HEK293 (cell line): ENCODE measurements around the gene OLA1.

Experiments
- CTCF ChIA-PET: fragments of 350-600 bp; formaldehyde crosslinking; extraction: SDS; loops from one replicate; lab custom pipeline; 2021; ENCODE audit warnings: antibody characterized with exemption; lab: Yijun Ruan, JAX
- POLR2A ChIA-PET: fragments of 300-600 bp; formaldehyde crosslinking; extraction: SDS; loops from one replicate; lab custom pipeline; 2020; ENCODE audit warnings: antibody characterized with exemption, inconsistent platforms; lab: Yijun Ruan, JAX
- H3K27ac ChIP-seq: fragments of 200-500 bp; sonication (Bioruptor generic); 2 replicates; pipeline ENCODE4 v1.5.1; 2014; ENCODE audit warnings: low read depth, low read length, control low read depth, inconsistent platforms; ENCODE audit errors: extremely low read depth
- H3K36me3 ChIP-seq, 2 experiments: fragments of 200-500 bp in 1 of 2; sonication (Bioruptor generic) in 1 of 2; 1 replicate in 1 of 2; 2 replicates in 1 of 2; pipeline ENCODE4 v1.5.1; 2014 to 2017; ENCODE audit warnings: inconsistent platforms in 2 of 2, low read length in 2 of 2; ENCODE audit not compliant: control insufficient read depth in 2 of 2, insufficient read depth in 1 of 2
- H3K4me1 ChIP-seq: fragments of 200-500 bp; sonication (Bioruptor generic); 2 replicates; pipeline ENCODE4 v1.5.1; 2014; ENCODE audit warnings: mild to moderate bottlenecking, low read length, inconsistent platforms; ENCODE audit not compliant: control insufficient read depth, insufficient read depth
- H3K4me3 ChIP-seq: 2 replicates; pipeline ENCODE4 v1.5.1; 2011; ENCODE audit warnings: low read depth, mild to moderate bottlenecking, control low read depth, low read length, moderate library complexity
- H3K9me3 ChIP-seq: fragments of 200-500 bp; sonication (Bioruptor generic); 2 replicates; pipeline ENCODE4 v1.5.1; 2014; ENCODE audit warnings: low read depth, low read length, inconsistent platforms; ENCODE audit not compliant: control insufficient read depth, insufficient read depth
- FEZF1 ChIP-seq: fragments of 450-650 bp; formaldehyde crosslinking; IDR thresholded peaks from 2 replicates; pipeline ENCODE4 v1.5.1; 2016; ENCODE audit warnings: missing biosample characterization, missing genetic modification characterization
- GLI4 ChIP-seq: fragments of 450-650 bp; formaldehyde crosslinking; IDR thresholded peaks from 2 replicates; pipeline ENCODE4 v1.5.1; 2016; ENCODE audit warnings: missing biosample characterization, missing genetic modification characterization
- SETDB1 ChIP-seq: IDR thresholded peaks from one replicate; pipeline ENCODE4 v1.6.1; 2017; ENCODE audit warnings: mild to moderate bottlenecking, low read length, moderate library complexity, mixed read lengths; ENCODE audit not compliant: insufficient read length
- SP3 ChIP-seq: fragments of 450-650 bp; formaldehyde crosslinking; IDR thresholded peaks from 2 replicates; pipeline ENCODE4 v1.5.1; 2016; ENCODE audit warnings: missing biosample characterization, missing genetic modification characterization
- ZNF169 ChIP-seq: fragments of 450-650 bp; formaldehyde crosslinking; IDR thresholded peaks from 2 replicates; pipeline ENCODE4 v1.5.1; 2016; ENCODE audit warnings: missing biosample characterization, missing genetic modification characterization
- ZNF175 ChIP-seq: fragments of 450-650 bp; formaldehyde crosslinking; IDR thresholded peaks from 2 replicates; pipeline ENCODE4 v1.5.1; 2016; ENCODE audit warnings: missing biosample characterization, missing genetic modification characterization
- ZNF19 ChIP-seq: fragments of 450-650 bp; formaldehyde crosslinking; IDR thresholded peaks from 2 replicates; pipeline ENCODE4; 2016; ENCODE audit warnings: missing biosample characterization, missing genetic modification characterization, low read depth
- ZNF549 ChIP-seq: fragments of 450-650 bp; IDR thresholded peaks from 2 replicates; pipeline ENCODE4 v1.5.1; 2018; ENCODE audit warnings: missing biosample characterization, missing genetic modification characterization, mild to moderate bottlenecking, inconsistent platforms, moderate library complexity
- ZNF626 ChIP-seq: fragments of 450-650 bp; sonication (Bioruptor Pico); formaldehyde crosslinking; IDR thresholded peaks from 2 replicates; pipeline ENCODE4 v1.5.1; 2018; ENCODE audit warnings: missing biosample characterization, missing genetic modification characterization, inconsistent platforms
- ZNF658 ChIP-seq: fragments of 450-650 bp; formaldehyde crosslinking; IDR thresholded peaks from 2 replicates; pipeline ENCODE4; 2016; ENCODE audit warnings: missing biosample characterization, missing genetic modification characterization
- ZSCAN30 ChIP-seq: fragments of 450-650 bp; IDR thresholded peaks from 2 replicates; pipeline ENCODE4 v1.5.1; 2018; ENCODE audit warnings: missing biosample characterization, mild to moderate bottlenecking, missing genetic modification characterization, moderate library complexity
- TF ChIP-seq, protein P1 (sequence below): fragments of 450-650 bp; formaldehyde crosslinking; conservative IDR thresholded peaks from 2 replicates; pipeline ENCODE4 v1.5.1; 2016; ENCODE audit warnings: low read depth, missing biosample characterization, missing genetic modification characterization
- TF ChIP-seq, protein P2 (sequence below): fragments of 450-650 bp; formaldehyde crosslinking; IDR thresholded peaks from 2 replicates; pipeline ENCODE4; 2016; ENCODE audit warnings: missing biosample characterization, missing genetic modification characterization
- TF ChIP-seq, protein P3 (sequence below): IDR thresholded peaks from 2 replicates; pipeline ENCODE4 v1.6.1; 2011; ENCODE audit warnings: mild to moderate bottlenecking, low read depth, low read length, borderline replicate concordance
- TF ChIP-seq, protein P4 (sequence below): fragments of 450-650 bp; IDR thresholded peaks from 2 replicates; pipeline ENCODE4 v1.5.1; 2018; ENCODE audit warnings: missing biosample characterization, mild to moderate bottlenecking, missing genetic modification characterization
- TF ChIP-seq, protein P5 (sequence below): fragments of 450-650 bp; formaldehyde crosslinking; IDR thresholded peaks from 2 replicates; pipeline ENCODE4 v1.5.1; 2016; ENCODE audit warnings: missing biosample characterization, missing genetic modification characterization

The OLA1 gene

DNA sequence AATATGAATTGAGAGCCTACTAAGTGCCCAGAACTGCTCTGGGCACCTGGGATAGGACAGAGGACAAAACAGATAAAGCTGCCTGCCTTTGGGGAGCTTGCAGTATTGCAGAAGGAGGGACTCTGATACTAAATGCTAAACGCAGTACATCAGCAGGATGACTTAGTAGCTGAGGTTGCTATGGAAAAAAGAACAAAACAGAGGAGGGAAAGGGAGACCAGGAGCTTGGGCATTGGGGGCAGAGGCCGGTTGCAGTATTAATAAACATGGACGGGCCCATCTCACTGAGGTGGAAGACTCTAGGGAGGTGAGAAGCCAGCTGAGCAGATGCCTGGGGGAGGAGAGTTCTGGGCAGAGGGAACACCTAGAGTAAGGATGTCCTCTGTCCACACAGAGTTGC is 217.1 kb downstream of the OLA1 start (continued):
- TF ChIP-seq, protein P1, sequence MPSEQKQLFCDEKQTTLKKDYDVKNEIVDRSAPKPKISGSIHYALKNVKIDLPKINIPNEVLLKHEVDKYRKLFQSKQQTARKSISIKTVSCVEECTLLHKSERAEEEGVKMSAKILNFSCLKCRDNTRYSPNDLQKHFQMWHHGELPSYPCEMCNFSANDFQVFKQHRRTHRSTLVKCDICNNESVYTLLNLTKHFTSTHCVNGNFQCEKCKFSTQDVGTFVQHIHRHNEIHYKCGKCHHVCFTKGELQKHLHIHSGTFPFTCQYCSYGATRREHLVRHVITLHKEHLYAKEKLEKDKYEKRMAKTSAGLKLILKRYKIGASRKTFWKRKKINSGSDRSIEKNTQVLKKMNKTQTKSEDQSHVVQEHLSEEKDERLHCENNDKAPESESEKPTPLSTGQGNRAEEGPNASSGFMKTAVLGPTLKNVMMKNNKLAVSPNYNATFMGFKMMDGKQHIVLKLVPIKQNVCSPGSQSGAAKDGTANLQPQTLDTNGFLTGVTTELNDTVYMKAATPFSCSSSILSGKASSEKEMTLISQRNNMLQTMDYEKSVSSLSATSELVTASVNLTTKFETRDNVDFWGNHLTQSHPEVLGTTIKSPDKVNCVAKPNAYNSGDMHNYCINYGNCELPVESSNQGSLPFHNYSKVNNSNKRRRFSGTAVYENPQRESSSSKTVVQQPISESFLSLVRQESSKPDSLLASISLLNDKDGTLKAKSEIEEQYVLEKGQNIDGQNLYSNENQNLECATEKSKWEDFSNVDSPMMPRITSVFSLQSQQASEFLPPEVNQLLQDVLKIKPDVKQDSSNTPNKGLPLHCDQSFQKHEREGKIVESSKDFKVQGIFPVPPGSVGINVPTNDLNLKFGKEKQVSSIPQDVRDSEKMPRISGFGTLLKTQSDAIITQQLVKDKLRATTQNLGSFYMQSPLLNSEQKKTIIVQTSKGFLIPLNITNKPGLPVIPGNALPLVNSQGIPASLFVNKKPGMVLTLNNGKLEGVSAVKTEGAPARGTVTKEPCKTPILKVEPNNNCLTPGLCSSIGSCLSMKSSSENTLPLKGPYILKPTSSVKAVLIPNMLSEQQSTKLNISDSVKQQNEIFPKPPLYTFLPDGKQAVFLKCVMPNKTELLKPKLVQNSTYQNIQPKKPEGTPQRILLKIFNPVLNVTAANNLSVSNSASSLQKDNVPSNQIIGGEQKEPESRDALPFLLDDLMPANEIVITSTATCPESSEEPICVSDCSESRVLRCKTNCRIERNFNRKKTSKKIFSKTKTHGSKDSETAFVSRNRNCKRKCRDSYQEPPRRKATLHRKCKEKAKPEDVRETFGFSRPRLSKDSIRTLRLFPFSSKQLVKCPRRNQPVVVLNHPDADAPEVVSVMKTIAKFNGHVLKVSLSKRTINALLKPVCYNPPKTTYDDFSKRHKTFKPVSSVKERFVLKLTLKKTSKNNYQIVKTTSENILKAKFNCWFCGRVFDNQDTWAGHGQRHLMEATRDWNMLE (tag by site-specific recombination): no peak
- TF ChIP-seq ZNF169 (tag by site-specific recombination) (no peak), ZNF19 (tag by site-specific recombination) (no peak), FEZF1 (no peak)
- TF ChIP-seq, all 188 proteins: peak for 0

DNA sequence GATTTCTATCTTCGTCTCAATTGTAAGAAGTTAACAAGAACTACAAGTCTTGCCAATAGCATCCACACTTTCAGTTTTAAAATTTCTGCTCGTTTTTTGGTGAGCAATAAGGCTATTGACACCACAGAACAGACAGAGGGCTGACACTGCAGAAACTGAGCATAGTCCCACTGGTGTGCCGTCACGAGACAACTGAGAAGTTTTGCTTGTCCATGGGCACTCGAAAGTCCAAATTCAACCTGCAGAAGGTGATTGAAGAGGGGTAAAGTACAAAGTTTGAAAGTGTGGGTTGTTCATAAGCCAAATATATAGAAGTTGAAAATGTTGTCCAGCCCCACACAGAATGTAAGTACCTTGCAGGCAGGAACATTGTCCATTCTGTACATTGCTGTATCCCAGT is 219.4 kb downstream of the OLA1 start:
- H3K27ac ChIP-seq: no peak overlapping the region
- POLR2A ChIA-PET: no interaction called here
- H3K4me3 ChIP-seq: no peak overlapping the region
- TF ChIP-seq SP3: no peak
- TF ChIP-seq, protein P2, sequence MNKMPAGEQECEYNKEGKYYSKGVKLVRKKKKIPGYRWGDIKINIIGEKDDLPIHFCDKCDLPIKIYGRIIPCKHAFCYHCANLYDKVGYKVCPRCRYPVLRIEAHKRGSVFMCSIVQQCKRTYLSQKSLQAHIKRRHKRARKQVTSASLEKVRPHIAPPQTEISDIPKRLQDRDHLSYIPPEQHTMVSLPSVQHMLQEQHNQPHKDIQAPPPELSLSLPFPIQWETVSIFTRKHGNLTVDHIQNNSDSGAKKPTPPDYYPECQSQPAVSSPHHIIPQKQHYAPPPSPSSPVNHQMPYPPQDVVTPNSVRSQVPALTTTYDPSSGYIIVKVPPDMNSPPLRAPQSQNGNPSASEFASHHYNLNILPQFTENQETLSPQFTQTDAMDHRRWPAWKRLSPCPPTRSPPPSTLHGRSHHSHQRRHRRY (tag by site-specific recombination): no peak
- TF ChIP-seq FEZF1: no peak
- TF ChIP-seq SETDB1: no peak
- no peak for TF ChIP-seq ZNF175 (tag by site-specific recombination)
- TF ChIP-seq ZSCAN30 (tag by site-specific recombination): no peak
- TF ChIP-seq ZNF626 (tag by site-specific recombination): no peak
- TF ChIP-seq GLI4: no peak
- TF ChIP-seq ZNF549 (tag by site-specific recombination): no peak
- TF ChIP-seq, protein P3, sequence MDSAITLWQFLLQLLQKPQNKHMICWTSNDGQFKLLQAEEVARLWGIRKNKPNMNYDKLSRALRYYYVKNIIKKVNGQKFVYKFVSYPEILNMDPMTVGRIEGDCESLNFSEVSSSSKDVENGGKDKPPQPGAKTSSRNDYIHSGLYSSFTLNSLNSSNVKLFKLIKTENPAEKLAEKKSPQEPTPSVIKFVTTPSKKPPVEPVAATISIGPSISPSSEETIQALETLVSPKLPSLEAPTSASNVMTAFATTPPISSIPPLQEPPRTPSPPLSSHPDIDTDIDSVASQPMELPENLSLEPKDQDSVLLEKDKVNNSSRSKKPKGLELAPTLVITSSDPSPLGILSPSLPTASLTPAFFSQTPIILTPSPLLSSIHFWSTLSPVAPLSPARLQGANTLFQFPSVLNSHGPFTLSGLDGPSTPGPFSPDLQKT: no peak
- TF ChIP-seq, protein P4, sequence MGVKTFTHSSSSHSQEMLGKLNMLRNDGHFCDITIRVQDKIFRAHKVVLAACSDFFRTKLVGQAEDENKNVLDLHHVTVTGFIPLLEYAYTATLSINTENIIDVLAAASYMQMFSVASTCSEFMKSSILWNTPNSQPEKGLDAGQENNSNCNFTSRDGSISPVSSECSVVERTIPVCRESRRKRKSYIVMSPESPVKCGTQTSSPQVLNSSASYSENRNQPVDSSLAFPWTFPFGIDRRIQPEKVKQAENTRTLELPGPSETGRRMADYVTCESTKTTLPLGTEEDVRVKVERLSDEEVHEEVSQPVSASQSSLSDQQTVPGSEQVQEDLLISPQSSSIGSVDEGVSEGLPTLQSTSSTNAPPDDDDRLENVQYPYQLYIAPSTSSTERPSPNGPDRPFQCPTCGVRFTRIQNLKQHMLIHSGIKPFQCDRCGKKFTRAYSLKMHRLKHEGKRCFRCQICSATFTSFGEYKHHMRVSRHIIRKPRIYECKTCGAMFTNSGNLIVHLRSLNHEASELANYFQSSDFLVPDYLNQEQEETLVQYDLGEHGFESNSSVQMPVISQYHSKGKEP (tag by site-specific recombination): no peak
- no peak for TF ChIP-seq ZNF658 (tag by site-specific recombination)
- H3K9me3 ChIP-seq: no peaks in the 10 kb centered on the region
- no peaks in the 10 kb centered on the region for H3K4me1 ChIP-seq
- CTCF ChIA-PET: no interaction called here
- no peaks in the 10 kb centered on the region for H3K36me3 ChIP-seq

DNA sequence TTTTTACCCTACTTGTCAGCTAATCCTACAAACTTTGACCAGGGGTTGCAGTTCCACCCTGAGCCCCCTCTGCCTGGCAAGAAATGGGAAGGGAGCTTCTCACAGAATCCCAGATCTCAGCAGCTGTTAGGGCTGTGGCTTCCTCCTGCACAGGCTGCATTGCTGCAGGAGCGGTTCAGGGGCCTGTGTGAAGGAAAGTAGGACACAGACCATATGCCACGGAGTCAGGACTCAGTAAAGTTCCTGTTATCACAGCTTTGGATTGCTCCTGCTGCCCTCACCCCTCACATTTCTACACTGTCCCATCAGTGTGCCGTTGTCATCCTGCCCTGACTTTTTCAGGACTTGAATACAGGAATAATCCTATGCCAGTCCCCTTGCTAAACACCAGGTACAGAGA is 220.4 kb downstream of the OLA1 start:
- ChIA-PET CTCF (interaction anchor here (0.6 to 1.2 kb wide), 5 partner anchors 13 to 626 kb away, joined by 3 to 5 read pairs (median 3); no protein-coding TSS in a partner anchor), POLR2A (no interaction called here)
- Histone ChIP-seq H3K9me3 (no peaks in the 10 kb centered on the region), H3K36me3 (no peaks in the 10 kb centered on the region), H3K4me3 (no peak overlapping the region), H3K4me1 (no peaks in the 10 kb centered on the region), H3K27ac (no peak overlapping the region)
- TF ChIP-seq, protein P5, sequence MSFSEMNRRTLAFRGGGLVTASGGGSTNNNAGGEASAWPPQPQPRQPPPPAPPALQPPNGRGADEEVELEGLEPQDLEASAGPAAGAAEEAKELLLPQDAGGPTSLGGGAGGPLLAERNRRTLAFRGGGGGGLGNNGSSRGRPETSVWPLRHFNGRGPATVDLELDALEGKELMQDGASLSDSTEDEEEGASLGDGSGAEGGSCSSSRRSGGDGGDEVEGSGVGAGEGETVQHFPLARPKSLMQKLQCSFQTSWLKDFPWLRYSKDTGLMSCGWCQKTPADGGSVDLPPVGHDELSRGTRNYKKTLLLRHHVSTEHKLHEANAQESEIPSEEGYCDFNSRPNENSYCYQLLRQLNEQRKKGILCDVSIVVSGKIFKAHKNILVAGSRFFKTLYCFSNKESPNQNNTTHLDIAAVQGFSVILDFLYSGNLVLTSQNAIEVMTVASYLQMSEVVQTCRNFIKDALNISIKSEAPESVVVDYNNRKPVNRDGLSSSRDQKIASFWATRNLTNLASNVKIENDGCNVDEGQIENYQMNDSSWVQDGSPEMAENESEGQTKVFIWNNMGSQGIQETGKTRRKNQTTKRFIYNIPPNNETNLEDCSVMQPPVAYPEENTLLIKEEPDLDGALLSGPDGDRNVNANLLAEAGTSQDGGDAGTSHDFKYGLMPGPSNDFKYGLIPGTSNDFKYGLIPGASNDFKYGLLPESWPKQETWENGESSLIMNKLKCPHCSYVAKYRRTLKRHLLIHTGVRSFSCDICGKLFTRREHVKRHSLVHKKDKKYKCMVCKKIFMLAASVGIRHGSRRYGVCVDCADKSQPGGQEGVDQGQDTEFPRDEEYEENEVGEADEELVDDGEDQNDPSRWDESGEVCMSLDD (tag by site-specific recombination): no peak
